Activated naive CD4-positive, alpha-beta T cell treated with anti-CD3 and anti-CD28 coated beads, Interleukin-2, amount 10 ng/mL, durations not matched to agents 5 hours and 36 hours (primary cell): Measurements from ENCODE around the gene TNNT1. TPM values are rescaled to one million over a fixed set of nuclear protein-coding genes. Genes with fewer than 3 reads are reported as not detected.

Experiments used
- microRNA-seq: library from miRNA; unstranded; fragments of <30 nt; microRNA quantifications from one replicate; pipeline ENCODE4 v1.2.0, GENCODE V29; 2022; ENCODE audit warnings: borderline microRNAs expressed, borderline replicate concordance
- total RNA-seq, 2 experiments: library from RNA; stranded (reverse); gene quantifications; one replicate each; pipeline ENCODE4 v1.2.3, GENCODE V29; 2021

Gene TNNT1, protein sequence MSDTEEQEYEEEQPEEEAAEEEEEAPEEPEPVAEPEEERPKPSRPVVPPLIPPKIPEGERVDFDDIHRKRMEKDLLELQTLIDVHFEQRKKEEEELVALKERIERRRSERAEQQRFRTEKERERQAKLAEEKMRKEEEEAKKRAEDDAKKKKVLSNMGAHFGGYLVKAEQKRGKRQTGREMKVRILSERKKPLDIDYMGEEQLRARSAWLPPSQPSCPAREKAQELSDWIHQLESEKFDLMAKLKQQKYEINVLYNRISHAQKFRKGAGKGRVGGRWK
- not detected for total RNA-seq

DNA sequence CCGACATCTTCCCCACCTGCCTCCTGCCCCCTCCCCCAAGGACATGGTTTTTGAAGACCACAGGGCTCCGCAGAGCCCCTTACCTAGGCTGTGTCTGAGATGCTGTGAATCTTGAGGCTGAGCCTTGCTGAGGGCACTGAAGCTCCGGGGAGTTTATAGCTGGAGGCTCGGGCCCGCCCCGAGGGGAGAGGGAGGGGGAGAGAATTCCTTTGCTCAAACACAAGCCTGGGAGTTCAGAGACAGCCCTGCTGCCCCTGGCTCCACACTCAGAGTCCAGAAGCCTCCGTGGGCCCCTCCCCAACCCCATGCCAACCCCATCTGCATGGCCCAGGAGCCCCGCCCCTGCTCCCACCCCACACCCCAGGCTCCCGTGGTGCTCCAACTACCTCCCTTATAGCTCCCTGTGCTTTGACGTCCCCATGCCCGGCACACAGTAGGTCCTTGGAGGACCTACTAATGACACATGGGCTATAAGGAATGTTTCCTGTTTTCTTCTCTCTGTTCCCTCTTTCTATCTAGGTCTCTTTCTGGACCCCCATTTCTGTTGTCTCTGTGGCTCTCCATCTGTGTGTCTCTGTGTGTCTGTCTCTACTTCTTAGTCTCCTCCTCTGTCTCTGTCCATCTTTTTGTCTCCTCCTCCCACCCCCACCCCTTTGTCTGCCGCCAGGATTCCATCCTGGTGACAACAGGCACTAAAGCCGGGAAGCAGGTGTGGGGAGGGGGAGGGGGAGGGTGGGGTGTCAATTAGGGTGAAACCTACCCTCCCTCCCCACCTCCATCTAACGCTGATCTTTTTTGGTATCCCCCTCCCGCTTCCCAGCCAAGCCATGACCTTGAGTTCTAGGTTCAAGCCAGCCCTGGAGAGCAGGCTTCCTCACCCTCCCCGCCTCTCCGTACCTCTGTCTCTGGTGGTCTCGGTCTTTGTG lies at the start of gene TNNT1:
TSS of gene TNNT1 (minus strand) at position 129 of the 926 bp plus-strand sequence. CDS start 2,049 bp downstream, outside the sequence.

DNA sequence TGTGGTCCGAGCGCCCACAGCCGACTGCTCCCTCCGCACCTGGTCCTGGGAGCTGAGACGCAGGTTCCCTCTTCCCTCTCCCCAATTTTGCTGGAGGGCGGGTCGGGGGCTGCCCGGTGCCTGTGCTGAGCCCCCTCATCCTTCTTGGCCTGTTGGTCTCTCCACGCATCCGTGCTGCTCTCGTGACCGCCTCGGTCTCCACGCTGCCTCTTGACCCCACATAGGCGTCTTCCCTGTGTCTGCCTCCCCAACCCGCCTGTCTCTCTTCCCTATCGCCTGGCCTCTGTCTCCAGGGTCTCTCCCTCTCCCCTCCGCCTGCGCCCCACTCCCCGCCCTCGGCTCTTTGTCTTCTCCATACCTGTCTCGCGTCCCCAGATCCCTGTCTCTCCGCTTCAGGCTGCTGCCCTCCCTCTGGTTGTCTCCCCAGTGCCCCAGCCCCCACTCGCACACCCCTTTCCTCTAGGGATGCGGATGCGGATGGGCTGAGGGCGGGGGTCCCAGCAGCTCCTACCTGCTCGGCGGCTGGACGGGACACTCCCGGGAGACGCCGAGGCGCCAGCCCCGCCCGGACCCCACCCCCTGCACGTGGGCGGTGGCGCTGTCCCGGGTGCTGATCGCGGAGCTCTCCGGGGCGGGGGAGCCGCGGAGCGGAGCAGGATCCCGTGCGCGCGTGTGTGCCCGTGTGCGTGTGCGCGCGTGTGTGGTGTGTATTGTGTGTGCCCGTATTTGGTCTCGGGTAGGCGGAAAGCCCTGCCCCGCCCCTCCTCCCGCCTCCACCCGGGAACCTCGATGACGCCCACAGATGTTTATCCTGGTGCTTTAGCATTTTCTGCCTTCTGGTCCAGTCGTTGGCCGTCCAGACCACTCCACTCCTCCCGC lies 30.8 kb upstream of the TNNT1 start, which contains the start of gene SYT5:
TSS of gene SYT5 (minus strand) at position 684 of the 879 bp plus-strand sequence. CDS start 1,248 bp downstream, outside the sequence.

DNA sequence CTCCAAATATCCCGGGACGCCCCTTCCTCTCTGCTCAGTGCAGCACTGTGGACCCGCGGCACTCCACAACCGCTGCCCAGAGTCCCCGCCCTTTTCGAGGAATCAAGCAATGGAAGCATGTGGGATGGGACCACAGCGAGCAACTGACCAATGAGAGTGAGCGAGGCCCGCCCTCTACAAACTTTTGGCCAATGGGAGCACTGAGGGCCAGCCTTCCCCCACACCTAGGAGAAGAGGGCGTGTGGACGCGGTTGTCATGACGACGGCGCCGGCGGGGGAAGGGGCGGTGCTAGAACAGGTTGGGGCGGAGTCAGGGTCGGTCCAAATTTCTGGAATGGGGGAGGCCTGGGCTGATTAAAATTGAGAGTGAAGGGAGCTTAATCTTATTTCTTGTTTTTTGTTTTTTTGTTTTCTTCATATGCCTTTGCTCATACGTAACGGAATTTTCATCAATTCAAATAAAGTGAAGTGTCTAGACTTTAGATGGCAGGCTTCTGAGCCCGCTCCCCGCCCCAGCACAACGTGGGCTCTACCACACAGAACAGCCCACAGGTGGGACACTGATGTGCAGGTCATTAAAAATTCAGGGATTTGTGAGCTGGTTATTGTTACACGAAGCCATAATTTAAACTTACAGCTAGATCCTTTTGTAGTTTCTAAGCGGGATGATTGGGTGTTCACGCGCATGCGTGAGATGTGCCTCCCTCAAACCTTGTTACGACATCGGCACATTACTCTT lies 17.7 kb upstream of the TNNT1 start, which contains the start of gene DNAAF3:
TSS of gene DNAAF3 (minus strand) at position 84 of the 739 bp plus-strand sequence. CDS start 200 bp downstream, outside the sequence.

DNA sequence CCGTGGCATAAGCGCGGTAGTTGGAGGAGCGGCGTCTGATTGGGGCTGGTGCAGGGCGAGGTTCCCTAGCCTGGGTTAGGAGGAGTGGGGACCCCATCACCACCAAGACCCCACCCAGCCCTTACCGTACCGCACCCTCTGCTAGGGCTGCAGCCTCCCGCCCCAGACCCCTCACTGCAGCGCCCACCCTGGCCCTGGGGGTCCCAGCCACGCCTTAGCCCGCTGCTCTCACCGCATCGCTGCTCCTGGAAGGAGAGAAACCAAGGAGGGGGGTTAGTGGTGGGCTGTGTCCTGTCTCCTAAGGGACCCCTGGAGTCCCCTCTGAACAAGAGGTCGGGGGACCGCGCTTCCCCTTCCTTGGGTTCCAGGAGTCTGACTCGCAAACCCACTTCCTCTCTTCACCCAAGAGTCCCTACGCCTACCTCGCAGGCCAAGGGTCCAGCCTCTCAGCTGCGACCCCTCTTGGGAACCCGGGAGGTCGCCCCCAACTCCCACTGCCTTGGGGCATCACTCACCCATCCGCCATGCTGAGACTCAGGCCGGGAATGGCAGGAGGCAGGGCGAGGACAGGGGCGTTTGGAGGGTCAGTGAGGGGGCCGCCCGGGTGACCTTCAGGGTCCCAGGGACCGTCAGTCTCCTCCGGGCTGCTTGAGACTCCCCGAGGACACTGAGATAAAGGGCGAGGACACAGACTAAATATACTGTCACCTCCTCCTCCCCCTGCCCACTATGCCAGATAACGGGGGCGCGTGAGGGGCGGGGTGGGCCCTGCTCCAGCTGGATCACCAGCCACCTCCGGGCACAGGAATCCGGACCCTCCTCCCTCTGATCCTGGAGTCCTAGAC lies 8.3 kb upstream of the TNNT1 start, which contains the start of gene TNNI3:
TSS of gene TNNI3 (minus strand) at position 669 of the 845 bp plus-strand sequence. CDS start at position 526, 143 bp downstream.

DNA sequence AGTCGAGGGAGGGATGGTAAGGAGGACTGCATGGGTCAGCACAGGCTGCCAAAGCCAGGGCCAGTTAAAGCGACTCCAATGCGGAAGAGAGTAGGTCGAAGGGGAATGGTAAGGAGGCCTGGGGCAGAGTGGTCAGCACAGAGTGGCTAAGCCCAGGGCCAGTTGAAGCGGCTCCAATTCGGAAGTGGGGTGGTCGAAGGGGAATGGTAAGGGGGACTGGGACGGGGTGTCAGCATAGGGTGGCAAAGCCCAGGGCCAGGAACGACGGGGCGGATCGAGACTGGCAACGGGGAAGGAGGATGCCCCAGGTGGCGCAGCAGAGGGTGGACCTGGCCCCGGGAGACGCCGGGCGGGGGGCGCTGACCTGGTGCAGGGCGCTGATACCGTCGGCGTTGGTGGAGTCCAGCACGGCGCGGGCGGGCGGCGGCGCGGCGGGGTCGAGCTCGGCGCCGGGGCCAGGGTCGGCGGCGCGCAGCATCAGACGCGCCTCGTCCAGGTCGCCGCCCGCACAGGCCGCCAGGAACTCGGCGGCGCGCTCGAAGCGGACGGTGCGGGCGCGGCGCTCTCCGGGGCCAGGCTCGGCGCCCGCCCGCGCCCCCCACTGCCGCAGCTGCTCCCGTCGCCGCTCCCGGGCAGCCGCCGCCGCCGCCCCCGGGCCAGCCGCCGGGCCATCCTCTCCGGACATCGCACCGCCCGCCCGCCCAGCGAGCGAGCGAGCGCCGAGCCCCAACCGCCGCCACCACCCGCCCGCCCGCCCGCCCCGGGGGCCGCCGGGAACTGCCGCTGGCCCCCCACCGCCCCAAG lies 31.9 kb downstream of the TNNT1 start, which contains the start of gene PPP1R12C:
TSS of gene PPP1R12C (minus strand) at position 779 of the 804 bp plus-strand sequence. CDS start at position 685, 94 bp downstream.

Small RNA genes lying within 50 kb of the gene (microRNA-seq; reads per million reads assigned to microRNA genes)
- gene MIR7975, result not detected

Other genes with a start within 250 kb of the TNNT1 start
- under 1 TPM; 0.35 to 0.58 TPM for gene NCR1, start 243.1 kb downstream of the TNNT1 start, total RNA-seq
- not detected for gene NLRP7, start 201.7 kb downstream of the TNNT1 start, total RNA-seq
- gene NLRP2, start 182.8 kb downstream of the TNNT1 start, total RNA-seq, result 10 to 100 TPM; 16.5 to 19.0 TPM
- gene GP6, start 110.9 kb downstream of the TNNT1 start, total RNA-seq, result under 1 TPM; 0.26 to 0.43 TPM
- 10 to 100 TPM; 19.7 to 21.7 TPM for gene RDH13, start 86.1 kb downstream of the TNNT1 start, total RNA-seq
- 1 to 10 TPM; 3.1 to 4.3 TPM for gene EPS8L1, start 73.3 kb downstream of the TNNT1 start, total RNA-seq
- gene PPP1R12C, start 31.6 kb downstream of the TNNT1 start, total RNA-seq, result 100 to 1,000 TPM; 135 to 141 TPM
- not detected for gene TNNI3, start 8.5 kb upstream of the TNNT1 start, total RNA-seq
- not detected for gene DNAAF3, start 17.4 kb upstream of the TNNT1 start, total RNA-seq
- gene SYT5, start 31.1 kb upstream of the TNNT1 start, total RNA-seq, result not detected
- gene PTPRH, start 60.3 kb upstream of the TNNT1 start, total RNA-seq, result not detected
- 10 to 100 TPM; 11.7 to 14.0 TPM for gene TMEM86B, start 79.6 kb upstream of the TNNT1 start, total RNA-seq
- gene PPP6R1, start 109.8 kb upstream of the TNNT1 start, total RNA-seq, result 100 to 1,000 TPM; 179 to 181 TPM
- 10 to 100 TPM; 23.0 to 25.5 TPM for gene HSPBP1, start 130.9 kb upstream of the TNNT1 start, total RNA-seq
- gene BRSK1, start 134.8 kb upstream of the TNNT1 start, total RNA-seq, result 1 to 10 TPM; 4.0 to 5.9 TPM
- gene TMEM150B, start 176.1 kb upstream of the TNNT1 start, total RNA-seq, result under 1 TPM in 1 of 2 experiments, not detected in 1; 0.29 TPM
- 10 to 100 TPM; 24.2 to 25.6 TPM for gene KMT5C, start 190.7 kb upstream of the TNNT1 start, total RNA-seq
- gene COX6B2, start 205.5 kb upstream of the TNNT1 start, total RNA-seq, result under 1 TPM in 1 of 2 experiments, not detected in 1; 0.14 TPM
- gene GARIN5B, start 214.1 kb upstream of the TNNT1 start, total RNA-seq, result not detected
- gene IL11, start 221.3 kb upstream of the TNNT1 start, total RNA-seq, result under 1 TPM; 0.15 to 0.29 TPM
- not detected for gene TMEM190, start 227.6 kb upstream of the TNNT1 start, total RNA-seq
- 10 to 100 TPM; 28.2 to 31.1 TPM for gene TMEM238, start 235.1 kb upstream of the TNNT1 start, total RNA-seq
- 1,000 to 10,000 TPM; 3,962 to 3,998 TPM for gene RPL28, start 236.7 kb upstream of the TNNT1 start, total RNA-seq